ENCODE results near the gene MC5R.

MC5R gene

GRCh38 chr18:13809531-13810255 lies 14.3 kb upstream of the MC5R start:
- no peak overlapping the region for H3K4me3 ChIP-seq (replicated peaks; ENCODE audit: low read depth, low read length)
- no peak for DNase-seq (ENCODE audit: extremely low read depth, low read depth)
- no peak for TF ChIP-seq CTCF (IDR thresholded peaks at IDR 0.05; ENCODE audit: low read depth, low read length, missing control alignments)

- DNase-seq (ENCODE audit: extremely low read depth, low read depth), result no peak
- TF ChIP-seq CTCF (IDR thresholded peaks at IDR 0.05; ENCODE audit: low read depth, low read length, missing control alignments), result no peak
- H3K4me3 ChIP-seq (replicated peaks; ENCODE audit: low read depth, low read length), result no peak overlapping the region
Observed at GRCh38 chr18:13810950-13811485, 12.9 kb upstream of the MC5R start.

GRCh38 chr18:13811993-13812392 lies 12.0 kb upstream of the MC5R start:
- no peak overlapping the region for H3K4me3 ChIP-seq (replicated peaks; ENCODE audit: low read depth, low read length)
- TF ChIP-seq CTCF (IDR thresholded peaks at IDR 0.05; ENCODE audit: low read depth, low read length, missing control alignments), result no peak
- DNase-seq (ENCODE audit: extremely low read depth, low read depth), result no peak

- TF ChIP-seq CTCF (IDR thresholded peaks at IDR 0.05; ENCODE audit: low read depth, low read length, missing control alignments), result peak; percentile 80
- no peak overlapping the region for H3K4me3 ChIP-seq (replicated peaks; ENCODE audit: low read depth, low read length)
- no peak for DNase-seq (ENCODE audit: extremely low read depth, low read depth)
Observed at GRCh38 chr18:13813271-13813849, 10.6 kb upstream of the MC5R start.

GRCh38 chr18:13826209-13826608 lies 2.3 kb downstream of the MC5R start:
- TF ChIP-seq CTCF (IDR thresholded peaks at IDR 0.05; ENCODE audit: low read depth, low read length, missing control alignments), result no peak
- H3K4me3 ChIP-seq (replicated peaks; ENCODE audit: low read depth, low read length), result no peak overlapping the region
- DNase-seq (ENCODE audit: extremely low read depth, low read depth), result no peak

GRCh38 chr18:13831864-13832508 lies 8.0 kb downstream of the MC5R start:
- H3K4me3 ChIP-seq (replicated peaks; ENCODE audit: low read depth, low read length), result no peak overlapping the region
- DNase-seq (ENCODE audit: extremely low read depth, low read depth), result no peak
- no peak for TF ChIP-seq CTCF (IDR thresholded peaks at IDR 0.05; ENCODE audit: low read depth, low read length, missing control alignments)

All from HFF-Myc (cell line).